DMS79 (cell line): Measurements from ENCODE around the gene EHHADH.
A peak's percentile ranks its signal among the peaks of the same experiment; 100 is the strongest.

Source experiments
- DNase-seq: peaks from one replicate; lab custom pipeline; 2025; lab: John Stamatoyannopoulos, UW

EHHADH gene

DNA sequence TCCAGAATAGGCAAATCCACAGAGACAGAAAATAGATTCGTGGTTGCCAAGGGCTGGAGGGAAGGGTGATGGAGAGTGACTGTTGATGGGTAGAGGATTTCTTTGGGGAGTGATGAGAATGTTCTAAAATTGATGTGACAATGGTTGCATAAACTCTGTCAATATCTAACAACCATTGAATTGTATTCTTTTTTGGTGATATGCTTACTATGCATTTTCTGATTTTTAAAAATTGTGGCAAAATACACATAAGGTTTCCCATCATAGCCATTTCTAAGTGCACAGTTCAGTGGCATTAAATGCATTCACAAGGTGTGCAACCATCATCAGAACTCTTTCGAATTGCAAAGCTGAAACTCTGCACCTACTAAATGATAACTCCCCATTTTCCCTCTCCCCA is 56.8 kb downstream of the EHHADH start:
- no peak for DNase-seq

DNA sequence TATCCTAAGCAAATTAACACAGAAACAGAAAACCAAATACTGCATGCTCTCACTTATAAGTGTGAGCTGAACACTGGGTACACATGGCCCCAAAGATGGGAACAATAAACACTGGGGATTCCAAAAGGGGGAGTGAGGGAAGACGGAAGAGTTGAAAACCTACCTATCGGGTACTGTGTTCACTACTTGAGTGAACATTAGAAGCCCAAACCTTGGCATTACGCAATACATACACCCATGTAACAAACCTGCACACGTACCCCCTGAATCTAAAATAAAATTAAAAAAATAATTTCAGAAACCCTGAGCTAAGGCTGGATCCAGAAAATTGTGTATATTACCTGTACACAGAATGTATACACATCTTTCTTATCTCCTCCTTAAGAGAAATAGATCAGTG is 58.2 kb downstream of the EHHADH start:
- no peak for DNase-seq

DNA sequence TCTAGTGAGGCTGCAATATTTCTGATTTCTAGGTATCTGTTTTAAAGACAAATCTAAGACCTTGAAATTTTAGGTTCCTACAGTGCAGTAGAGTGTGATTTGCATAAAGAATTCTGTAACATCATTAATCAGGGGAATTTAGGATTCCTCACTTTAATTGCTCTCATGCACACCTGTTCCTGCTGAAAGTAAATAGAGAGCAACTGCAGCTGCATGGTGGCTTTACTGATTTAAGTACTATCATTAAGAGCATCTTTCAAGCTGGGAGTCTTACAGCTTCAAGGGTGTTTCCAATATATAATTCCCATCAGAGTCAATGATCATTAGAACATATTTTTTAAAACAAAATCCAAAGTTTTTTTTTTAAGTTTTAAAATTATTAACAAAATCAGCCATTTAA is 65.0 kb downstream of the EHHADH start:
- DNase-seq = no peak

DNA sequence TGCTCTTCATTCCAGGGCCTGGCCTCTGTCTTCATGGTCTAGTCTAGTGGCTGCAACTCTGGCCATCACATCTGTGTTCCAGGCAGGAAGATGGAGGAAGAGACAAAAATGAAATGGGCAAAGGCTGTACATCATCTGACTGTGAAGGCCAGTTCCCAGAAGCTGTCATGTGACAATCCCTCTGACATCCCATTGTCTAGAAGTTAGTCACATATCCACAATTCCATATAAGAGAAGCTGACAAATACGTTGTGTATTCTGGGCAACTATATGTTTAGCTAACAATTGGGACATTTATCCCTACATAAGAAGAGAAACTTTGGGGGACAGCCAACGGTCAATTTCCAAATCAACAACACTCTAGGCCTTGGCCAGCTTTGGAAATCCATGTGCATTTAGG is 66.5 kb downstream of the EHHADH start:
- no peak for DNase-seq

DNA sequence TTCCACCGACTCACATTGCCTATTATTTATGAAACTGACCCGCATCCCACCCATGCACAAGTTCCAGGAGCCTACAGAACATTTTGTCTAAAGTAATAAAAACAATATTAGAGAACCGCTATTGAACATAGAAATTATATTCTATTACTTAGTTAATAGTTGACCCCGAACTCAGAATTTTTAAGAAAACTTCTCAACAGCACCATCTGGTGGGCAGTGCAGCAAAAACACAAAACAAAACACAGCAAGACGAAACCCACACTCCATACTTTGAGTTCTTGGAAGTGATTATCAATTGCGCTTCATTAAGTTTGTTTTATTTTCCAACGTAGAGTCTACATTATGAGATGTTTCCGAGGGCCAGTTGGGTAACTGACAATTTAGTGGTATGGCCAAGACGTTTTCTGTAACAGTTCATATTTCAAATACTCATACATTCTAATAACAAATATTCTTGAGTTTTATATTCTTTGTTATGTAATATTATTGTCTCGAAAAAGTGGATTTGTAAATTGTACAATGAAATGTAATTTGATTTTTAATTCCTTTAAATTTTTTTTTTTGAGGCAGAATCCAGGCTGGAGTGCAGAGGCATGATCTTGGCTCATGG is 77.0 kb downstream of the EHHADH start:
- DNase-seq = no peak

DNA sequence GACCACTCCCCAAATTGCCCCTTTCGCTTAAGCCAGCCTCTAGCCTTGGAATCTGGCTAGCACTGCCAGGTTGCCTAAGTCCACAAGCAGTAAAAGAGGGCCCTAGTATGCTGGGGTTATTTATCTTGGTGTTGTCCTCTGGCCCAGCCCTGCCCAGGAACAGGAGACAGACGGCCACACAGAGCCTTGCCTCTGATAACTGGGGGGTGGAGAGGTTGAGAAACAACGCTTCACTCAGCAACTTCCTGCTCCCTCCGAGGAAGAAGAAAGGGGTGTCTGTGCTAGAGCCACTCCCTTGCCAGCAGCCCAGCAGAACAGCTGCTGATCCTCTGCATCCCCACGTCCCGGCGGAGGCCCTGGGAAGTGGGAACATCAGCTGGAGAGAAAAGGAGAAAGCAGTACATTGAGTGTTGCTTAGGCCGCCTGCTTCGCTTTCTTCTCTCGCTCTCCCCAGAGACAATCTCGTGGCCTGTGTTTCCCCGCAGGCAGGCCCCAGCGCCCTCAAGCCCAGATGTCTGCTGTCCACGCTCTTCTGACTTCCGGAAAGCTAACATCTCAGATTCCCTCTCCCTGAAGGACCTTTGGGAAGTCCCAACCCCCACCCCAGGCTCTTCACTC is 78.4 kb downstream of the EHHADH start:
- no peak for DNase-seq

DNA sequence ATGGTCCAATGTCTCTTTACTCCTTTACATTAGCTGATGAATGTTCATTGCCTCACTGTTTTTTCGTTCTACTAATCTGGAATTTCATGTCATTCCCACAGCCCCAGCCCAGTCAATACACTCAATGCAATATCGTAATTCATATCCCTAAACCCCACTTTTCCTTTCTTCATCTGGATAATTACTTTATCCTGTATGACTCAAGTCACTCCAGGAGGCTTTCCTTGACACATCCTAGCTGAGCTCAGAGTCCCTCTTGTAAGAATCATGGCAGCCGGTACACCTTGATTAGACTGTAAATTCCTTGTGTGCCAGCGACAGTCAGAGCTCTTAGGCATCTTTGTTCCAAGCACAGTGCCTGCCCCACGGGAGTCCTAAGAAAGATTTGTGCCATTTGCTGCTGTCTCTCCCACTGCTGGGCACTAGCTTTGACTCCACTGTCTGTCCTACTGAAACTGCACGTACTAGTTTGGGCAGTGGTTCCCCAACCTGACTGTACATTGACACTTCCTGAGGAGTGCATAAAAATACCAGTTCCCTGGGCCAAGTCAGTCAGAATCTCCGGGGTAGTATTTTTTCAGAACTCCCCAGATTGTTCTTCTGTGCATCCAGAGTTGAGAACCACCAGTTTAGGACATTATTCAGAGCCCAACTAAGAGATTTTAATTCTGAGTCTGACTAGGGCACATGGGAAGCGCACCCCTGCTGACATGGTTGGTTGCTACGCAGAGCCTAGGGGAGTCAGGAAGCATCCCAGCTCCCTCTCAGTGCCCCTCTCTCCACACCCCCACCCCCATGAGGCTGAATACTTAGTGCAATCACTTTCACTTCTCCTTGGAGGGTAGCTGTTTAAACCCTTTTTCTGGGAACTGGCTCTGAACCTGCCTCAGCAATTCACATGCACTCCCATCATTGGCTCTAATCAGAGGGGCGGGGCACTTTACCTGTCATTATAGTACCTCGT is 81.5 kb downstream of the EHHADH start:
- no peak for DNase-seq

DNA sequence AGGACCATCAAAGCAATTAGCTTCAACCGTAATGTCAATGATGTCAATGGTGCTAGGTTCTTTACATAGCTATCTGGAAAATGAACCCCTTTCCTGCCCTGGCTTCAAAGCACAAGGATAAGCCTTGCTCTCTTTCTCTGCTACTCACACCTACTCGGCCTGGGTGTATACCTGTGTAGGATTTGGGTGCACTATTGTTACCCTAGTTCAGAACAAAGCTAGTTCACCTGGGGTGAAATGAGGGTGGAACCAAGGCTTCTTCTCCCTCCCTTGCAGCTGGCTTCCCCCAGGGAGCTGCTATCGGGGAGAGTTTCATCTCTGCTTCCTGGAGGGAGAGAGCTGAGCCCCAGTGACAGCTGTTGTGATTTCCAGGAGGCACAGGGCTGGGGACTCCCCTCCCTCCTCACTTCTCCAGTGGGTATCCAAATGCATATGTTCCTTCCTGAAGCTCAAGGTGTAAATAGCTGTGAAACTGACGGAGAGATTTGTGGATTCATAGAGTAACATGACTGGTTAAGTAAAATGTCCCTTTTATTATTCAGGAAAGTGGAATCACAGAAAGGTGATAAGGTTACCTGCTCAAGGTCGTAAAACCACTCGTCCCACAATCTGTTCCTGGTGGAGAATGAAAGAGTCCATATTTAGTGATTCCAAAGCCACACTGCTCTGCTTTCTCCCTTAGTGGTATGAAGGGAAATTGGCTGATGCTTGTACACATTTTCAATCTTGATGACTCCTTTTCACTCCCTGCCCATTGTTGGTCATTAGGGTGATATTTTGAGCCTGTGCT is 89.2 kb downstream of the EHHADH start:
- no peak for DNase-seq

DNA sequence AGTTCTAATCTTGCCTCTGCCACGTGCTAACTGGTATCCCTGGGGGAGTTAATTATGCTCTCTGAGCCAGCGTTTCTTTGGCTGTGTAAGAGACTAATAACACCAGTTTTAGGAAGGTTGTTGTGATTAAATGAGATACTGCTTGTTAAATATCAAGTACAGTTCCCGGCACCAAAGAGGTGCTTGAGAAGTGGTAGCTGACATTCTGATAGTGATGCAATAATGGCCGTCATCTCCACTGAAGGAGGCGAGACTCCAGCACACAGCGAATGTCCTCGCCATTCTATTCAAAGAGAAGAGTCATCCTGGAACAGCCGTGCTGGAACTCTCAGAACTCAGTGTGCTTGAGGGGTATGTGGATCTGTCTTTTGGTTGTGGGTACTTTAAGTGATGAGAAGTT is 91.2 kb downstream of the EHHADH start:
- DNase-seq = no peak

DNA sequence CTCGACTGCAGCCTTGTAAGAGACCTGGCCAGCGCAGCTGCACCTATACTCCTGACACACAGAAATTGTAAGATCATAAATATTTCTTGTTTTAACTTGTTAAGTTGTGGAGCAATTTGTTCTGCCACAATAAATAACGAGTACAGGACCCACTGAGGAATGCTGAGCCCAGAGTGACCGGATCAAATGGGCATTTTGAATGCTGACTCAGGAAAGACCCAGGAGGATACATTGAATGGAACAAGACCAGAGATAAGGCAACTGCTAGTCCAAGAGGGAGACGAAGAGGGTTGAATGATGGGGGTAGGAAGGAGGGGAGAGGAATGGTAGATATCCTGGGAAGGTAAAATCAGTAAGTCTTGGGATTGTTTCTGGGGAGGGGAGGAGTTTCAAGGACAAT is 92.1 kb downstream of the EHHADH start:
- DNase-seq = no peak

DNA sequence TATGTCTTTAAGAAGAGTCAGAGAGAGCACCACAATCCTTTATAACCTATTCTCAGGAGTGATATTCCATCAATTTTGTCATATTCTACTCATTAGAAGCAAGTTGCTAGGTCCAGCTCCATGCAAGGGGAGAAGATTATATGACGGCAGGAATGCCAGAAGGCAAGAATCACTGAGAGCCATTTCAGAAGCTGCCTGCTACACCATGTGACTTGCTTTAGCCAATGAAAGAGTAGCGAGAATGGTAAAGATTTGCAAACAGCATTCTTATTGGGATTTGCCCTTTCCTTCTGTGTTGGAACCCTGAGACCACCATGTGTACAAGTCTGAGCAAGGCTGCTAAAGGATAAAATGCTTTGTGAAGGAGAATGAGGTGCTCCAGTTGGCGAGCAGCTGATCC is 96.5 kb downstream of the EHHADH start:
- no peak for DNase-seq

DNA sequence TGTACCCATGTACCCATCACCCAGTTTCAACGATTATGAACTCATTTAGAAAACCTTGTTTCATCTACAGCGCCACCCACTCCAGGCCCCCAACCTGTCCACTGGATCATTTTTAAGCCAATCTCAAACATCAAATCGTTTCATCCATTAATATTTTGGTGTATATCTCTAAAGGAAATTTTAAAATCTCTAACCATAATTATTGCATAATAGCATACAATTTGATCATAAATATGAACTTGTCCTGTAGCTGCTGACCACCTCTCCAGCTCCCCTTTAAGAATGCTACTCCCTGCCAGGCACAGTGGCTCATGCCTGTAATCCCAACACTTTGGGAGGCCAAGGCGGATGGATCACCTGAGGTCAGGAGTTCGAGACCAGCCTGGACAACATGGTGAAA is 98.2 kb downstream of the EHHADH start:
- no peak for DNase-seq

DNA sequence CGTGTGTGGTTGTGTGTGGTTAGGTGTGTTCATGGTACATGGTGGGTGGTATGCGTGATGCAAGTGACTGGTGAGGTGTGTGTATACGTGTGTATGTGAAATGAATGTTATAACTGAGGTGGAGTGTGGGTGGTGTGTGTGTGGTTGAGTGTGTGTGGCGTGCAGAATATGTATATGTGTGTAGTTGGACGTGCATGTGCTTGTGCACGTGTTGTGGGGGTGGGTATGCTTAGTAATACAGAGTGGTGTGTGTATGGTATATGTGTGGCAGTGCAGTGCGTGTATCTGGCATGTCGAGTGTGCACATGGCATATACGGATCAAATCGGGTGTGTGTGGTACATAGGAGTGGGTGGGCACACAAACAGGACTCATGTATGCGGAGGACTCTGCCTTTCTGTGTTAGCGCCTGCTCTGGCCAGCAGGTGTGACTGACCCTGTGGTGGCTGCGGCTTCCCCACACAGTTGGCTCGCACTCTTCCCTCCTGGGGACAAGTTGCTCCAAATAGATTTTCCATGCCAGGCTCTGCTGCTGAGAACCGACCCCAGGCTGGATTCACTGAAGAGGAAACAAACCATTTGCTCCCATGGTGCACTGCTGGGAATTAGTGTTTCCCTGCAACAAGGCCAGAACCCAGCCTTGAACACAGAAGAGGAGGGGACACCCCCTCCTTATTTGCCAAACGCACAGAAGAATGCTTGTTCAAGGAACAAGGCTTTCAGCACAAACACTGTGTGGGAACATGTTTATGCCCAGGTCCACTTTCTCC is 99.8 kb downstream of the EHHADH start:
- DNase-seq = no peak

DNA sequence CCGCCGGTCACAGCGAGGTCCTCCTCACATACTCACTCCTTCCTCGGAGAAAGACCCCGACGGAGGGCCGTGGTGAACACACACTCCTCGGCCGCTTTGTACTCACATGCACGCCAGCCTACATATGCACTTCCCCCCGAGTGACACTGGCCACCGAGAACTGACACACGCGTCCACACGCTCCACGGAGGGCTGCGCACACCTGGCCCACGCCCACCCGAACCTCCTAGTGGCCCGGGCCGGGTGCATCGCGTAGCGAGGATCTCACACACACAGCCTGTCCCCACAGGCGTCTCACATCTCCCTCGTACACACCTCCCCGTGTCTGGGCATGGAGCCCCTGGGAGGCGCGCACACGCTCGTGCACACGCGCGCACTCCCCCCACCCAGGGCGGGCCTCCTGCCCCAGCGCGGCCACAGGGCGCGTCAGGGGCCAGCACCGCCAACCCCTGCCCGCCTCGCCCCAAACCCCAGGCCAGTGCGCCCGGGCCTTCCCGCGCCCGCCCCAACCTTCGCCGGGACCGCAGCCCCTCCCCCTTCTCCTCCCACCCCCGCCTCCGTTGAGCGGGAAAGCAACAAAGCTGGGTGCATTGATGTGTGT is 100.6 kb downstream of the EHHADH start:
- DNase-seq = no peak

DNA sequence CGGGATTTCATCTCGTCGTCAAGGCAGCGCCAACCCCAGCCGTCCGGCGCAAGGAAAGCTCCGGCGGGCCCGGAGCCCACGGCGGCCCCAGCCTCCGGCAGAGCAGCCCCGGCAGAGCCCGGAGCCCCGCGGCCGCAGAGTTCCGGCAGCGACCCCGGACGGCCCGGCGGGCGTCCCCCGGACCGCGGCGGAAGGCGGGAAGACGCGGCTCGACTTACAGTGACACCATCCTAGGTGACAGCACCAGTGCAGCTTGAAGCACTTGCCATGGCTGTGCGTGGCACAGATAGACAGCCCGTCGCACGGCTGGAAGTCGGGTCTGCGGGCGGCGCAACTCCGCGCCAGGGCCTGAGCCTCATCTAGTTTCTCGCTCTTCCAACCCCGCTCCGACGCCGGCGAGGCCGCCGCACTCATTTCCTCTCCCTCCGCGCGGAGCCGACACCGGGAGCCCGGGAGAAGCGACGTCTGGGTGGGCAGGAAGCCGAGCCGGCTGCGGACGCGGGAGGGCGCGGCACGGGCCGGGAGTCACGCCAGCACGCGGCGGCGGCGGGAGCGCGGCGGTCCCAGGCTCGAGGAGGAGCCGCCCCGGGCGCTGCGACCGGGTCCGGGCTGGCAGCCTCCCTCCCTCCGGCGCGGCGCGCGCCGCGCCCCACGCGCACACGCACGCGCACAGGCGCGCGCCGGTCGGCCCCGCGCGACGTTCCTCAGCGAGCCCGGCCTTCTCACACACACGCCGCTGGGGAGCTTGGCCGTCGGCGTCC is 101.3 kb downstream of the EHHADH start, which contains the start of gene C3orf70:
TSS of gene C3orf70 (minus strand) at position 651 of the 761 bp plus-strand sequence. CDS start at position 414, 237 bp downstream.
- DNase-seq = peak; percentile 32

DNA sequence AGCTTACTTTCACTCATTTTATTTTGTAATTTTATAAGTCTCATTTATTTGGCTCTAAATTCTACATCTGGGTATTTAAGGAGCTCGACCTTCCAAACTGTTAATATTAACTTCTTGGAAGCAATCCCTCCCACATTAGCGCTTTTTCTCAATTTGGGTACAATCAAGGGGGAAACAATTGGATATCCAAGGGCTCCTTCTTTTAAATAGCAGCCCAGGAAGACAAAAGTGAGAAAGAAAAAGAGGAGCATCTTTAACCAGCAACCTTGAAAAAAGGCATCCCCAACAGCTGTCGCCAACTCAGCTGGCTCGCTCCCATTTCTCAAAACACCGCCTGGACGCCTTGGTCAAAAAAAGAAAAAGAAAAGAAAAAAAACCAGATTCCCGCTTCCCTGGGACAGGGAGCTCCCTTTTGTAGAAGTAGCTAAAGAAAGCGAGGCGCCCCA is 101.9 kb downstream of the EHHADH start:
- DNase-seq = no peak

DNA sequence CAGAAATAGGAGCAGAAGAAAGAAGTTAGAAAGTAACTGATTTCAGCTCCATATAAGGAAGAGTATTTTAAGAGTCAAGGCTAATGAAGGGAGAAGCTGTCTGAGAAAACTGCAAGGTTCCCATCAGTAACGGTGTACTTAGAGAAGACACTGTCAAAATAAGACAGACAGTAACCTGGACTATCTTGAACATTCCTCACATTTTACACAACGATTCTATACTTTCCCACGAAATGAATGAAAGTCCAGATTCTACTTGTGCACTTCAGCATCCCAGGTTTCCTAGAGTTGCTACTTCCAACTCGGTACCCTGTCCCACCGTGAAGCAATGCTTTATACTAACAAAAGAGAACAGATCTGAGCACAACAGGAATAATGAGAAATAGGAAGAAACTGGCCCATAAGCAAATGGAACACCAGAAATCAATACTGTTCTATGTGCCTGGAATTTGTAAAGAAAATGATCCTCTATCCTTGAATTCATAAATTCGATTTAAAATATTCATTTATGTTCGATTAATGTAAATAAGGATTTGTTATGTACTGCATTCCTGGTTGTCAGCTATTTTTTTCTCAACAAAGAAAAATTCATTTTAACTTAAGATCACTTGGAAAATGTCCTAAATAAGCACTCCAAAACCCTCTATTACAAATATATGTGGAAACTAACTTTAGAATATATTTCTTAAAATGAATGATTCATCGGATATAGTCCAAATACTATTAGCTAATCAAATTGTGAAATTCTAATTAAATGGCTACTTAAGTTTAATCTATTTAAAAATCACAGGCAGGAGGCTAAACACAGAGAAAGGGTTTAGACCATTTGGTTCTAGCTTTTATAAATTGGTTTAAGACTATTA is 102.5 kb downstream of the EHHADH start:
- no peak for DNase-seq

DNA sequence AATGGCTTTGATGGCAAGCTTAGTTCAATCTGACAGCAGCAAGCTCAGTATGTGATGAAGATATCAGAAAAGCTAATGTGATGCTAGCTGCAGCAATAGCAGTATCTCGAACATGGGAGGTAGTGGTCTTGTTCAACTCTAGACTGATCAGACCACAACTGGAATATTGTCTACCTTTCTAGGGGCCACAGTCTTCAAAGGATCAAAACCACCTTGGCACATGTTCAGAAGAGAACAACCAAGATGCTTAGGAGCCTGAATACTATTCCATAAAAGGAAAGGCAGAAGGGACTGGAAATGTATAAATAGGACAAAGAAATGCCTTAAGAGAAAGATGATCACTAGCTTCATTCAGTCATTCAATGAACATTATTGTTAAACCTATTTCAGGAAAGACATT is 103.3 kb downstream of the EHHADH start:
- DNase-seq = no peak

DNA sequence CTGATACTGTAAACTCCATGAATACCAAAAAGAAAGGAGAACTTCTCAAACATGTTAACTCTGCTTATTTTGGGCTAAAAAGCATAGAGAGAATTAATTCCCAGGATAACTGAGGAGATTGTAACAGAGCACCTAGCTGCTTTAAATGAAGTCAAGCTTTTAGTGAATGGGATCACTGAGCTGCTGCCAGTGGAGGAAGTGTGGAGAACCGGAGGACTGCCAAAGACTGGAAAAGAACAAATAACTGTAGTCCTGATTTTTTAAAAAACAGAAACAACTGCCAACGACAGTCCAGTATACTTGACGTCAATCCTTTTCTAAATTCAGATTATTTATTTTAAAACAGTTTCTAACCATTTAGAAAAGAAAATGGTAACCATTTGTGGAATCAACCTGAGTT is 104.3 kb downstream of the EHHADH start:
- no peak for DNase-seq
